WERI-Rb-1 (cell line): ENCODE results near the gene SPSB4.
"Not testable (repeated sequence)": the region's sequence is repeated elsewhere in the genome, so short reads cannot be mapped to it uniquely, and the experiment has no call there.

Experiments used
- DNase-seq: peaks from one replicate; pipeline ENCODE4 v3.0.0-alpha.2; 2020
- H3K27ac ChIP-seq: fragments of 250-450 bp; sonication (Bioruptor Pico); 2 replicates; pipeline ENCODE4 v1.5.1; 2020; ENCODE audit warnings: mild to moderate bottlenecking, moderate library complexity
- H3K27me3 ChIP-seq: fragments of 250-450 bp; sonication (Bioruptor Pico); 2 replicates; pipeline ENCODE4 v1.5.1; 2021; ENCODE audit warnings: mild to moderate bottlenecking, low read depth, moderate library complexity; ENCODE audit not compliant: insufficient read depth, severe bottlenecking
- H3K36me3 ChIP-seq: fragments of 250-450 bp; sonication (Bioruptor Pico); 2 replicates; pipeline ENCODE4 v1.5.1; 2020; ENCODE audit warnings: mild to moderate bottlenecking, moderate library complexity
- H3K4me3 ChIP-seq: 2 replicates; pipeline ENCODE4 v1.5.1; 2011; ENCODE audit warnings: low read depth, mild to moderate bottlenecking, control low read depth, low read length
- H3K9me3 ChIP-seq: fragments of 250-450 bp; sonication (Bioruptor Pico); 2 replicates; pipeline ENCODE4 v1.5.1; 2021; ENCODE audit warnings: mild to moderate bottlenecking, moderate library complexity; ENCODE audit not compliant: severe bottlenecking
- TF ChIP-seq, protein P1 (sequence below): IDR thresholded peaks from 2 replicates; pipeline ENCODE4 v1.5.1; 2011; ENCODE audit warnings: low read depth, mild to moderate bottlenecking, control low read depth, inconsistent platforms, low read length

The SPSB4 gene

GRCh38 chr3:141115789-141116541, 64.8 kb downstream of the SPSB4 start:
- TF ChIP-seq, protein P1, sequence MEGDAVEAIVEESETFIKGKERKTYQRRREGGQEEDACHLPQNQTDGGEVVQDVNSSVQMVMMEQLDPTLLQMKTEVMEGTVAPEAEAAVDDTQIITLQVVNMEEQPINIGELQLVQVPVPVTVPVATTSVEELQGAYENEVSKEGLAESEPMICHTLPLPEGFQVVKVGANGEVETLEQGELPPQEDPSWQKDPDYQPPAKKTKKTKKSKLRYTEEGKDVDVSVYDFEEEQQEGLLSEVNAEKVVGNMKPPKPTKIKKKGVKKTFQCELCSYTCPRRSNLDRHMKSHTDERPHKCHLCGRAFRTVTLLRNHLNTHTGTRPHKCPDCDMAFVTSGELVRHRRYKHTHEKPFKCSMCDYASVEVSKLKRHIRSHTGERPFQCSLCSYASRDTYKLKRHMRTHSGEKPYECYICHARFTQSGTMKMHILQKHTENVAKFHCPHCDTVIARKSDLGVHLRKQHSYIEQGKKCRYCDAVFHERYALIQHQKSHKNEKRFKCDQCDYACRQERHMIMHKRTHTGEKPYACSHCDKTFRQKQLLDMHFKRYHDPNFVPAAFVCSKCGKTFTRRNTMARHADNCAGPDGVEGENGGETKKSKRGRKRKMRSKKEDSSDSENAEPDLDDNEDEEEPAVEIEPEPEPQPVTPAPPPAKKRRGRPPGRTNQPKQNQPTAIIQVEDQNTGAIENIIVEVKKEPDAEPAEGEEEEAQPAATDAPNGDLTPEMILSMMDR = no peak
- Histone ChIP-seq H3K27ac (no peak overlapping the region), H3K9me3 (no peaks in the 10 kb centered on the region), H3K27me3 (no peaks in the 10 kb centered on the region), H3K4me3 (no peak overlapping the region), H3K36me3 (peaks cover 4% of the 10 kb centered on the region; the same call in 1 of the 2 replicates)
- DNase-seq = no peak

- TF ChIP-seq, protein P1 = no peak
- H3K27me3 ChIP-seq = no peaks in the 10 kb centered on the region
- peaks cover 4% of the 10 kb centered on the region; the same call in 1 of the 2 replicates for H3K36me3 ChIP-seq
- no peak overlapping the region for H3K4me3 ChIP-seq
- H3K9me3 ChIP-seq = no peaks in the 10 kb centered on the region
- no peak for DNase-seq
- no peak overlapping the region for H3K27ac ChIP-seq
These were observed 65.6 kb downstream of the SPSB4 start for GRCh38 chr3:141116721-141117120.

GRCh38 chr3:141117982-141118381, 66.8 kb downstream of the SPSB4 start:
- H3K36me3 ChIP-seq, H3K27ac ChIP-seq, H3K9me3 ChIP-seq, H3K4me3 ChIP-seq, H3K27me3 ChIP-seq, DNase-seq: not testable (repeated sequence)

GRCh38 chr3:141122455-141123030, 71.4 kb downstream of the SPSB4 start:
- no peak for DNase-seq
- Histone ChIP-seq H3K4me3 (no peak overlapping the region), H3K9me3 (no peaks in the 10 kb centered on the region), H3K27ac (no peak overlapping the region), H3K36me3 (no peaks in the 10 kb centered on the region), H3K27me3 (no peaks in the 10 kb centered on the region)
- TF ChIP-seq, protein P1 = no peak

- Histone ChIP-seq H3K9me3 (no peaks in the 10 kb centered on the region), H3K36me3 (no peaks in the 10 kb centered on the region), H3K4me3 (no peak overlapping the region), H3K27ac (no peak overlapping the region), H3K27me3 (no peaks in the 10 kb centered on the region)
- no peak for DNase-seq
- TF ChIP-seq, protein P1 = no peak
These were observed 72.7 kb downstream of the SPSB4 start for GRCh38 chr3:141123677-141124410.

DNA sequence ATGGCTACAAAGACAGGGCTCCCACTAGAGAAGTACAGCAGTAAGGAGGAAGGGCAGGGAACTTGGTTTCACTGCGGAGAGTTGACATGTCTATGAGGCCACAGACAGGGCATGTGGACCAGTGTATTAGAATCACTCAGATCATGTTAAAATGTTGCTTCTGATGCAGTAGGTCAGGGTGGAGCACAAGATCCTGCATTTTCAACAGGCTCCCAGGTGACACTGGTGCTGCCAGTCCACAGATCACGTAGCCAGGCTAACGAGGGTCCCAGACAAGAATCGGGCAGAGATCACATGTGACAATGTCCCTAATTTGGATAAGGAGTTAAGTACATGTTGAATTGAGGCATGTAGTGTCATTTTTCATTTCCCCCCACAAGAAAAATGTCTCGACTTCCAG, 73.6 kb downstream of the SPSB4 start:
- H3K27ac ChIP-seq = no peak overlapping the region
- H3K36me3 ChIP-seq = no peaks in the 10 kb centered on the region
- no peaks in the 10 kb centered on the region for H3K27me3 ChIP-seq
- H3K9me3 ChIP-seq = no peaks in the 10 kb centered on the region
- DNase-seq = no peak
- H3K4me3 ChIP-seq = no peak overlapping the region
- TF ChIP-seq, protein P1 = no peak
